Measurements from ENCODE around the gene LARP4B.

DNA sequence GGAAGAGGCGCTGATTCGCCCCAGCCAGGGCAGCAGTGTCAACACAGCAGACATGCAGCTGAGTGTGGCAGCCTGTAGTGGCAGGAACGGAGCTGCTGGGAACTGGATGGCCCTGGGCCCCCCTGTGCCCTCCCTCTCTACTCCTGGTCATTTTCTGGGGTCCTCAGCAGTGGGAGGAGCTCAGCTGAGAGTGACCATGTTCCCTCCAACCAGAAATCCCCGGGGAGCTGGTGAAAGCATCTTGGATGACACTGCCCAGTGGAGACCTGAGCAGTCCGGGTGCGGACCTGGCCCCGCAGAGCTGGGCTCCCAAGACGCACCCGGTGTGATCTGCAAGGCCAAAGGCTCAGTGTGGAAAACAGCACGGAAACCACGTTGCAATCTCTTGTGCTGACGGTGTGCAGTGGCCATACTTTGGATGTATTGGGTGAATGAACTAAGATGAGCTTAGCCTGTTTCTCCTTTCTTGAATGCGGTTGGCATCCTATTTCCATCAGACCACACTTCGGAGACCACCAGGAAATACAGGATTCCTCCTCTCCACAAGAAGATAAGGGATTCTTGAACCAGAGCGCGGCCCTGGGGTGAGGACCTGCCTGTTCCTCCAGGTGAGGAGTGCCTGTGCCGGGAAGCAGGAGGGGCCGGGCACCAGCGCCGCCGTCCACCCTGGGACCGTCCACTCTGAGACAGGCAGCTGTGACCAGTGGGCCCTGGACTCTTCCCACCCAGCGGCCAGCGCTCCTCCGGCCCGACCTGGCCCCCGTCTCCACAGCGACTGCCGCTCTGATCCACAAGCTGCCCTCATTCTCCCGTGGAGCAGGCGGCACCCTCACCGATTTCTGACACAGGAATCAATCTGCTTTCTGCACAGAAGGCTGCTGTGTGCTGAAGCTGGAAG lies 148.5 kb downstream of the LARP4B start:
- TF ChIP-seq POLR2A (IDR thresholded peaks at IDR 0.05): no peak
- TF ChIP-seq, protein P1, sequence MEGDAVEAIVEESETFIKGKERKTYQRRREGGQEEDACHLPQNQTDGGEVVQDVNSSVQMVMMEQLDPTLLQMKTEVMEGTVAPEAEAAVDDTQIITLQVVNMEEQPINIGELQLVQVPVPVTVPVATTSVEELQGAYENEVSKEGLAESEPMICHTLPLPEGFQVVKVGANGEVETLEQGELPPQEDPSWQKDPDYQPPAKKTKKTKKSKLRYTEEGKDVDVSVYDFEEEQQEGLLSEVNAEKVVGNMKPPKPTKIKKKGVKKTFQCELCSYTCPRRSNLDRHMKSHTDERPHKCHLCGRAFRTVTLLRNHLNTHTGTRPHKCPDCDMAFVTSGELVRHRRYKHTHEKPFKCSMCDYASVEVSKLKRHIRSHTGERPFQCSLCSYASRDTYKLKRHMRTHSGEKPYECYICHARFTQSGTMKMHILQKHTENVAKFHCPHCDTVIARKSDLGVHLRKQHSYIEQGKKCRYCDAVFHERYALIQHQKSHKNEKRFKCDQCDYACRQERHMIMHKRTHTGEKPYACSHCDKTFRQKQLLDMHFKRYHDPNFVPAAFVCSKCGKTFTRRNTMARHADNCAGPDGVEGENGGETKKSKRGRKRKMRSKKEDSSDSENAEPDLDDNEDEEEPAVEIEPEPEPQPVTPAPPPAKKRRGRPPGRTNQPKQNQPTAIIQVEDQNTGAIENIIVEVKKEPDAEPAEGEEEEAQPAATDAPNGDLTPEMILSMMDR (IDR thresholded peaks at IDR 0.05): no peak
